BE2C (cell line): ENCODE results near the gene ULK1.
A peak's percentile ranks its signal among the peaks of the same experiment; 100 is the strongest.

Experiments used
- DNase-seq: peaks from one replicate; pipeline ENCODE4 v3.0.0-alpha.2; 2020
- H3K27me3 ChIP-seq: fragments of 250-450 bp; sonication (Bioruptor Pico); 2 replicates; pipeline ENCODE4 v1.5.1; 2020; ENCODE audit warnings: mild to moderate bottlenecking
- H3K36me3 ChIP-seq: fragments of 250-450 bp; sonication (Bioruptor Pico); 2 replicates; pipeline ENCODE4 v1.5.1; 2020; ENCODE audit warnings: mild to moderate bottlenecking
- H3K4me1 ChIP-seq: fragments of 250-450 bp; sonication (Bioruptor Pico); 2 replicates; pipeline ENCODE4 v1.5.1; 2020
- H3K4me3 ChIP-seq: 2 replicates; pipeline ENCODE4 v1.5.1; 2011; ENCODE audit warnings: low read depth, low read length
- H3K9me3 ChIP-seq: fragments of 250-450 bp; sonication (Bioruptor Pico); 2 replicates; pipeline ENCODE4 v1.5.1; 2020
- TF ChIP-seq, protein P1 (sequence below): IDR thresholded peaks from 2 replicates; pipeline ENCODE4 v1.5.1; 2012; ENCODE audit warnings: mild to moderate bottlenecking, low read depth, low read length

Gene ULK1

DNA sequence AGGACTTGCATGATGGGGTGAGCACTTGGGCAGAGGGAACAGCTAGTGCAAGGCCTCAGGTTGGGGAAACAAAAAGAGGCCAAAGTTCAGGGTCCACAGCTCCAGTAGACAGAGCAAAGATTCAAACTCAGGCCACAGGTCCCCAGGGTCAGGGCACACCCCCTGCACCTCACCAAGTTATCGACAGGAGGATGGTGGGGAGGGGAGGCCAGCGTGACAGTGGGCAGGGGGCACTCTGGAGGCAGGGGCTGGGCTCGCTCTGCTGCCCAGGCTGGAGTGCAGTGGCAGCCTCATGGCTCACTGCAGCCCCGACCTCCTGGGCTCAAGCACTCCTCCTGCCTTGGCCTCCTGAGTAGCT is 32.4 kb upstream of the ULK1 start:
- TF ChIP-seq, protein P1, sequence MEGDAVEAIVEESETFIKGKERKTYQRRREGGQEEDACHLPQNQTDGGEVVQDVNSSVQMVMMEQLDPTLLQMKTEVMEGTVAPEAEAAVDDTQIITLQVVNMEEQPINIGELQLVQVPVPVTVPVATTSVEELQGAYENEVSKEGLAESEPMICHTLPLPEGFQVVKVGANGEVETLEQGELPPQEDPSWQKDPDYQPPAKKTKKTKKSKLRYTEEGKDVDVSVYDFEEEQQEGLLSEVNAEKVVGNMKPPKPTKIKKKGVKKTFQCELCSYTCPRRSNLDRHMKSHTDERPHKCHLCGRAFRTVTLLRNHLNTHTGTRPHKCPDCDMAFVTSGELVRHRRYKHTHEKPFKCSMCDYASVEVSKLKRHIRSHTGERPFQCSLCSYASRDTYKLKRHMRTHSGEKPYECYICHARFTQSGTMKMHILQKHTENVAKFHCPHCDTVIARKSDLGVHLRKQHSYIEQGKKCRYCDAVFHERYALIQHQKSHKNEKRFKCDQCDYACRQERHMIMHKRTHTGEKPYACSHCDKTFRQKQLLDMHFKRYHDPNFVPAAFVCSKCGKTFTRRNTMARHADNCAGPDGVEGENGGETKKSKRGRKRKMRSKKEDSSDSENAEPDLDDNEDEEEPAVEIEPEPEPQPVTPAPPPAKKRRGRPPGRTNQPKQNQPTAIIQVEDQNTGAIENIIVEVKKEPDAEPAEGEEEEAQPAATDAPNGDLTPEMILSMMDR = no peak
- DNase-seq = no peak
- H3K9me3 ChIP-seq = no peaks in the 10 kb centered on the region
- H3K36me3 ChIP-seq = no peaks in the 10 kb centered on the region
- no peaks in the 10 kb centered on the region for H3K27me3 ChIP-seq
- peaks cover 12% of the 10 kb centered on the region for H3K4me1 ChIP-seq
- no peak overlapping the region for H3K4me3 ChIP-seq

DNA sequence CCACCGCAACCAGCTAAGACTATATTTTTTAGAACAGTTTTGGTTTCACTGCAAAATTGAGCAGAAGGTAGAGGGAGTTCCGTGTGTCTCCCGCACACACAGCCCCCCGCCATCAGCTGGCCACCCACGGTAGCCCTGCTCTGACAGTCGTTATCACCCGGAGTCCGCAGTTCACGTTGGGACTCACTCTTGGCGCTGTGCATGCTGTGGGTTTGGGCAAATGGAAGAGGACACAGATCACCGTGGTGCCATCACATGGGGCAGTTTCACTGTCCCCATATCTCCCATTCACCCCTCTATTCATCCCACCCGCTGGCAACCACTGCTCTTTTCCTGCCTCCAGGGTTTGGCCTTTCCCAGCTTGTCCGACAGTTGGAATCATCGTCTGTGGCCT is 31.8 kb upstream of the ULK1 start:
- no peaks in the 10 kb centered on the region for H3K36me3 ChIP-seq
- DNase-seq = no peak
- H3K4me3 ChIP-seq = no peak overlapping the region
- peaks cover 12% of the 10 kb centered on the region for H3K4me1 ChIP-seq
- H3K9me3 ChIP-seq = no peaks in the 10 kb centered on the region
- TF ChIP-seq, protein P1 = no peak
- no peaks in the 10 kb centered on the region for H3K27me3 ChIP-seq

DNA sequence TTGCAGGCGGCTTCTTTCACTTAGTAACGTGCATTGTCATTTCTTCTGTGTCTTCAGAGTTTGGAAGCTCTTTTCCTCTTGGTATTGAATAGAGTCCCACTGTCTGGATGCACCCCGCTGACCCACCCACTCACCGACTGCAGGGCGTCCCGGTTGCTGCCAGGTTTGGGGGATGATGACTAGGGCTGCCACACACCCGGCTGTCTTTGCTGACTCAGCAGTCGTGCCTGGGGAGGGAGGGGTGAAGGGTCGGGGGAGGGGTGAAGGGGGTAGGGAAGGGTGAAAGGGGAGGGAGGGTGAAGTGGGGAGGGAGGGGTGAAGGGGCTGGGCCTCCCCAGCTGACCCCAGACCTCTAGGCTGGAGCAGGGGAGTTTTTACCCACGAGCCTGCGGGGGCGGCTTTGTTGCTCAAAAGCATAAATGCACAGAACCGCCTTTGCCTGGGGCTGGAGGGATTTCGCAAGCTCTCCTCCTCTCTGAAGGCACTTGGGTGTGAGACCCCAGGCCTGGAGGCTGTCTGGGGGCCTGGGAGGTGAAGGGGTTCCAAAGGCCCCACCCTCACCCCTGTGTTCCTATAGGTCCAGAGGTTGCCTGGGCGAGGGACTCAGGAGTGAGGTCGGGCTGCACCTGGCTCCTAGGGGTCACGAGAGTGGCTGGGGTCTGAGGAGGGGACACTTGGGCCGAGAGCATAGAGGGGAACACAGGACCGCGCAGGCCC is 31.3 kb upstream of the ULK1 start:
- Histone ChIP-seq H3K9me3 (no peaks in the 10 kb centered on the region), H3K27me3 (no peaks in the 10 kb centered on the region), H3K4me1 (peaks cover 12% of the 10 kb centered on the region), H3K4me3 (peak overlapping the region; percentile 33), H3K36me3 (no peaks in the 10 kb centered on the region)
- TF ChIP-seq, protein P1 = no peak
- DNase-seq = peak; percentile 41

DNA sequence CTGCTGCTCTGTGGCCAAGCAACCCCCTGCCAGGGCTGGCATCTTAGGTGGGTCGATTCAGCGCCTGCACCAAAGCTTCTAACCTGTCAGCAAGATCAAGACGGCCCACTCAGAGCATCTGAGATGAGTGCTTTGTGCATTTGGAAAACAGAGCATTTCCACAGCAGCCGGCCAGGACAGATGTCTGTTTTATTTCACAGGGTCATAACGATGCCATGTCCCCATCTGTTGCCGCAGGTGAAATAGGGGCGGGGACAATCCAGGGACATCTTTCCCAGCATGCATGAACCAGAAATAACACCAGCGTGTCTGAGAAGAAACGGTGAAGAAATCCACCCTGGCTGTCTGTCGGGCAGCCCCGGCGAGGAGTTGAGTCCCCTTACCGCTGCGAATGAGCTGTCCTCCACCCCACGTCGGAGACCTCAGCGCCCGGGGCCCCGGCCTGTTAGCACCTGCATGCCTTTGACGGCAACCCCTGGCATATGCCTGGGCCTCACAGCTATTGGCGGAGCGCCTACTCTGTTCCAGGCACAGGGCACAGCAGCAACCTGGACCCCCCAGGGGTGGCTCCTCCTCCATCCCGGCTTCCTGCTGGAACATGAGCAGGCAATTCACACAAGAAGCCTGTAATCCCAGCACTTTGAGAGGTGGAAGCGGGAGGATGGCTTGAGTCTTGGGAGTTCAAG is 30.6 kb upstream of the ULK1 start:
- peaks cover 12% of the 10 kb centered on the region for H3K4me1 ChIP-seq
- peak; percentile 75 for DNase-seq

DNA sequence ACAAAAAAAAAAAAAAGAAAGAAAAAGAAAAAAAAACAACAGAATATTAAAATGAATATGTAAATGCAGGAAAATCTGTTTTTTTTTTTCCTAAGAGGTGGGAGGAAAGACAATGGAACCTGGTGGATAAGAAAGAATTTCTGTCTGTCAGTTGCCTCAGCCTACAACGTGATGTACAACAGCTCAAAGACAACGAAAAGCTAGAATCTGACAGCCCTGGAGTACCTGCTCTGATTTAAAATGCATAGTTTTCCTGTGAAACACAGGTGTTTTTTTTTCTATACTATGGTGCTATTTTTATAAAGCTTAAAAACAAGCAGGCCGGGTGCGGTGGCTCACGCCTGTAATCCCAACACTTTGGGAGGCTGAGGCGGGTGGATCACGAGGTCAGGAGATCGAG is 30.0 kb upstream of the ULK1 start:
- TF ChIP-seq, protein P1 = no peak
- Histone ChIP-seq H3K4me3 (no peak overlapping the region), H3K36me3 (no peaks in the 10 kb centered on the region), H3K27me3 (no peaks in the 10 kb centered on the region), H3K9me3 (no peaks in the 10 kb centered on the region), H3K4me1 (peaks cover 12% of the 10 kb centered on the region)
- no peak for DNase-seq

More for the DNA sequence above, 30.6 kb upstream of the ULK1 start:
- no peaks in the 10 kb centered on the region for H3K27me3 ChIP-seq
- TF ChIP-seq, protein P1 = no peak
- H3K9me3 ChIP-seq = no peaks in the 10 kb centered on the region
- no peaks in the 10 kb centered on the region for H3K36me3 ChIP-seq
- H3K4me3 ChIP-seq = peak overlapping the region; percentile 33
